ENCODE data around the gene CCDC171.
A peak's percentile ranks its signal among the peaks of the same experiment; 100 is the strongest.

CCDC171 gene

DNA sequence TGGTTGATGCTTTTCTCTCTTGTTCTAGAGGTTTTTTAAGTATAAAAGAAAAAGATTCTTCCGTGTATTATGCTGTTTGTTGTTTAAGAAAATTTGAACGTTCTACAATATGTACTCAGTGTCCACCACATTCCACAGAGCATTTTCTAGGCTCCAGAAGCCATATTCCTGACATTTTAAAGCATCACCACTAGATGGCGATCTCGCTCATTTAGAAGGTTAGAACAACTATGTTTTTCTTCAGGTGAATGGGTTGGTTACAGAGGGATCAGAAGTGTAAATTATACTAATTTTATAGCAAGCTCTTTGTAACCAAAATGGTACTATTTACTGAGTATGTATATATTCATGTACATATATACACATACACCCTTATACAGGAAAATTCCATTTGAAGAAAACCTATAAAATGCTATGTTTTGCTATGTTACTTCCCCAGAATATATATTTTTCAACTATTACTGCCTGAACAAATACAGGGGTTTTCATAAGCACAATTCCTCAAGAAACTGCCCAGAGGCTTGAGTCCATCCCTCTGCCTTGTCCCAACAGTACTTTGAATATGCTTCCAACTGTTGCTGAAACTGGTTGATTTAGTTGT, 284.3 kb downstream of the CCDC171 start:
- peak; percentile 34 for DNase-seq (ENCODE audit: low read depth)
- no peak overlapping the region for H3K4me3 ChIP-seq (ENCODE audit: low read length)
- TF ChIP-seq, protein P1, sequence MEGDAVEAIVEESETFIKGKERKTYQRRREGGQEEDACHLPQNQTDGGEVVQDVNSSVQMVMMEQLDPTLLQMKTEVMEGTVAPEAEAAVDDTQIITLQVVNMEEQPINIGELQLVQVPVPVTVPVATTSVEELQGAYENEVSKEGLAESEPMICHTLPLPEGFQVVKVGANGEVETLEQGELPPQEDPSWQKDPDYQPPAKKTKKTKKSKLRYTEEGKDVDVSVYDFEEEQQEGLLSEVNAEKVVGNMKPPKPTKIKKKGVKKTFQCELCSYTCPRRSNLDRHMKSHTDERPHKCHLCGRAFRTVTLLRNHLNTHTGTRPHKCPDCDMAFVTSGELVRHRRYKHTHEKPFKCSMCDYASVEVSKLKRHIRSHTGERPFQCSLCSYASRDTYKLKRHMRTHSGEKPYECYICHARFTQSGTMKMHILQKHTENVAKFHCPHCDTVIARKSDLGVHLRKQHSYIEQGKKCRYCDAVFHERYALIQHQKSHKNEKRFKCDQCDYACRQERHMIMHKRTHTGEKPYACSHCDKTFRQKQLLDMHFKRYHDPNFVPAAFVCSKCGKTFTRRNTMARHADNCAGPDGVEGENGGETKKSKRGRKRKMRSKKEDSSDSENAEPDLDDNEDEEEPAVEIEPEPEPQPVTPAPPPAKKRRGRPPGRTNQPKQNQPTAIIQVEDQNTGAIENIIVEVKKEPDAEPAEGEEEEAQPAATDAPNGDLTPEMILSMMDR (conservative IDR thresholded peaks at IDR 0.05; ENCODE audit: low read depth, low read length), result peak; percentile 76

DNA sequence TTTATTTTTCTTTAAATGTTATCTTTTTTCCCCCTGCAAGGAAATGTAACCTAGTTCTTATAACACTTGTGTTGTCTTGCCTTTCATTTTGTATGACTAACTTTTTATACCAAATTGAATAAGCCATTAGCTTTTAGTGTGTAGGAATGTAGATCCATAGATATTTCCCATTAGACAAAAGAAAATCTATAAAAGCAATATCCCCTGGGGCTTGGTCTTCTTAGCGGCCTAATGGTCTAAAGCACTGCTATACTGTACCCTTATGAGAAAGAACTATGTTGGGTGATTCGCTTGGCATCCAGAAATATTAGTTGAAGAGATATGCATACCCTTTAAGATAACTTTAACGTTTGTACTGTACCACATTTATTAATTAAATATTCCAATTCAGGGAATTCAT, 289.2 kb downstream of the CCDC171 start:
- no peak for DNase-seq (ENCODE audit: low read depth)
- H3K4me3 ChIP-seq (ENCODE audit: low read length), result no peak overlapping the region
- TF ChIP-seq, protein P1 (conservative IDR thresholded peaks at IDR 0.05; ENCODE audit: low read depth, low read length), result no peak

DNA sequence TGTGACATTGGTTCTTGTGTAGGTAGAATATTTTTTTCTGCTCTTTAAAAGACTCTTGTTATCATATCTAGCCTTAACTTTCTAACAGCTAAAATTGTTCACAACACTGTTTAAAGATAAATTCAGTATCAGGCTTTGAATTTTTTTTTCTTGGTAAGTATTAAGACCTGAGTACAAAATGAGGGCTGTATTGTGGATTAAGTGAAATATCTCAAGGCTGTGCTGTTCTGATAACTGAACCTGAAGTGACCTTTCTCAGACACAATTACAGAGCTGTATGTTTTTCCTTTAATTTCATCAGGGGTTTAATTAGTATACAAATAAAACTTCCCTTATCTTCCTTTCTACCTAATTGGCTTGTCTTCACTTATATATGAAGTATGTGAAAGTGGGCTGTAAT, 290.5 kb downstream of the CCDC171 start:
- no peak overlapping the region for H3K4me3 ChIP-seq (ENCODE audit: low read length)
- peak; percentile 51 for DNase-seq (ENCODE audit: low read depth)
- TF ChIP-seq, protein P1 (conservative IDR thresholded peaks at IDR 0.05; ENCODE audit: low read depth, low read length), result no peak

DNA sequence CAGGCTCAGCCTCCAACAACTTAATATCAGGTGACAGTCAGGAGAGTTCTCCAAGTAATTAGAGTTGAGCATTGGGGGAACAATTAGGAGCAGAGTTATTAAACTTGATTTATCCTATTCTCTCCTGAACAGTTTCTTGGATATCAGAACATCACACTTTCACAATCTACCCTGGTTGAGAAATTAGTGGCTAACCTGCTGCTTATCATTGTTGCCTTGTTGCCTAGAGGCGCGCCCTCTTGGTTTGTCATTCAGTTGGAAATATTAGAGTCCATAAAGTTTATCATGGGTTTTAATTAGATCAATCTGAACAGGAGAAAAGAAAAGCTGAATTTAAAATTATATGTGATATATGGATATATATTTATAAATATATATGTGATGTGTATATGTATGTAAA, 291.1 kb downstream of the CCDC171 start:
- DNase-seq (ENCODE audit: low read depth), result no peak
- no peak overlapping the region for H3K4me3 ChIP-seq (ENCODE audit: low read length)
- TF ChIP-seq, protein P1 (conservative IDR thresholded peaks at IDR 0.05; ENCODE audit: low read depth, low read length), result no peak

DNA sequence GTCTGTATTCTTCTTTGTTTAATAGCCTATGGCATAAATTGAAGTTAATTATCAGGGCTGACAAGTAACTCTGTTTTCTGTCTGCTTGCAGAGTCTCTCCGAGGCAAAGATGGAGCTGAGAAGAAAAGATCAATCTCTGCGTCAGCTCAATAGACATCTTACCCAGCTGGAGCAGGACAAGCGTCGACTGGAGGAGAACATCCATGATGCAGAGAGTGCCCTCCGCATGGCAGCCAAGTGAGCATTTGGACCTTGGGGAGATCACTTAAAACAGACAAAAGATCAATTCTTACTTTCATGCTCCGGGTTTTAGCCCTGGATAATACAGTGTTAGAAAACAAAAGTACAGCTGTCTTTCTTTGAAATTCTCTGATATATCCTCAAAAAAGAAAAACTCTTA, 293.8 kb downstream of the CCDC171 start:
- DNase-seq (ENCODE audit: low read depth), result no peak
- TF ChIP-seq, protein P1 (conservative IDR thresholded peaks at IDR 0.05; ENCODE audit: low read depth, low read length), result no peak
- no peak overlapping the region for H3K4me3 ChIP-seq (ENCODE audit: low read length)

DNA sequence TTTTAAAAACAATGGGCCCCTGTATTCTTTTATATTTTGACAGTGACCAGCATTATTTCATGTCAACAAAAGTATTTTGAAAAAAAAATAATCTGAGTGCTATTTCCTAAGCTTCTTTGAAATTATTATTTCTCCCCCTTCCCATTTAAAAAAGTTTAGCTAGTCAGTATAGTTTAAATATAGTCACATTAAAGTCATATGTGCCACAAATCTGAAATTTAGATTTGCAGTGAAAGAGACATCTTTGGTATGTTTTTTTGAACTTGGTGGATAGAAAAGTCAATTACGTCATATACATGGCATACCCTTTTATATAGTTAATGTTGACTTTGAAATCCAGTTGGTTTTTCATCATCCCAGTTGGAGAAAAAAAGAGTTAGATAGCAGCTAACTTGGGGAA, 297.0 kb downstream of the CCDC171 start:
- DNase-seq (ENCODE audit: low read depth), result no peak
- H3K4me3 ChIP-seq (ENCODE audit: low read length), result no peak overlapping the region
- TF ChIP-seq, protein P1 (conservative IDR thresholded peaks at IDR 0.05; ENCODE audit: low read depth, low read length), result no peak

DNA sequence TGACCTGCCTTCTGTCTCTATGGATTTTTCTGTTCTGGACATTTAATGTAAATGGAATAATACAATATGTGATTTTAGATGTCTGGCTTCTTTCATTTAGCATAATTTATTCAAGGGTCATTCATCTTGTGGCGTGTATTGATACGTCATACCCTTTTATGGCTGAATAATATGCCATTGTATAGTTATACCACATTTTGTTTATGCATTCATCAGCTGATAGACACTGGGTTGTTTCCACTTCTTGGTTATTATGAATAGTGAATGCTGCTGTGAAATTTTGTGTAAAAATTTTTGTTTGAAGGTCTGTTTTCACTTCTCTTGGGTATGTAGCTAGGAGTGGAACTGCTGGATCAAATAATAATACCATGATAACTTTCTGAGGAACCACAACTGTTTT, 298.9 kb downstream of the CCDC171 start:
- DNase-seq (ENCODE audit: low read depth), result no peak
- no peak overlapping the region for H3K4me3 ChIP-seq (ENCODE audit: low read length)
- TF ChIP-seq, protein P1 (conservative IDR thresholded peaks at IDR 0.05; ENCODE audit: low read depth, low read length), result no peak
